Colonic mucosa (tissue), 4 donors: ENCODE results near the gene ELP2. TPM values are rescaled to one million over a fixed set of nuclear protein-coding genes. Genes with fewer than 3 reads are reported as not detected.
A peak's percentile ranks its signal among the peaks of the same experiment; 100 is the strongest.

Source experiments
- DNase-seq: peaks from one replicate; pipeline ENCODE4 v3.0.0-alpha.2; 2020
- H3K27ac ChIP-seq: fragments of 200-600 bp; one replicate; pipeline ENCODE4 v1.8.0; 2021
- H3K27me3 ChIP-seq: fragments of 200-600 bp; one replicate; pipeline ENCODE4 v1.8.0; 2021
- H3K36me3 ChIP-seq: fragments of 200-600 bp; one replicate; pipeline ENCODE4 v1.8.0; 2021
- H3K4me1 ChIP-seq: fragments of 200-600 bp; one replicate; pipeline ENCODE4 v1.8.0; 2021; ENCODE audit warnings: mild to moderate bottlenecking
- H3K4me3 ChIP-seq: fragments of 200-600 bp; one replicate; pipeline ENCODE4 v1.8.0; 2021
- H3K9ac ChIP-seq, 2 donors: one replicate each; pipeline ENCODE4 v1.7.0; 2013; ENCODE audit warnings: control low read depth in 2 of 2, low read depth in 2 of 2, low read length in 2 of 2
- H3K9me3 ChIP-seq: fragments of 200-600 bp; one replicate; pipeline ENCODE4 v1.8.0; 2021
- intact Hi-C: fragments of 100-400 bp; cut with DNase I; formaldehyde crosslinking; loops from one replicate; pipeline ENCODE4 v1.14.1; 2022
- total RNA-seq, 2 donors: library from RNA; stranded (reverse); fragmentation: NEBNext Ultra II Directional in 1 of 2; extraction: Animal tissue kit (Norgen Biotek cat#: 25700) in 1 of 2; gene quantifications; one replicate each; pipeline ENCODE4 v1.2.1, GENCODE V29; 2021
- TF ChIP-seq, protein P1 (sequence below): fragments of 200-600 bp; IDR thresholded peaks from one replicate; pipeline ENCODE4 v1.8.0; 2022; ENCODE audit warnings: antibody characterized with exemption, mild to moderate bottlenecking
- donor health status: healthy.
- donor health status: DM: no; HTN: no; CAD: no.
- donor health status: DM: no; HTN: no; CAD: no.

ELP2 gene
- total RNA-seq, 2 donors from 2014 or later, result 48.3 to 51.6 TPM

DNA sequence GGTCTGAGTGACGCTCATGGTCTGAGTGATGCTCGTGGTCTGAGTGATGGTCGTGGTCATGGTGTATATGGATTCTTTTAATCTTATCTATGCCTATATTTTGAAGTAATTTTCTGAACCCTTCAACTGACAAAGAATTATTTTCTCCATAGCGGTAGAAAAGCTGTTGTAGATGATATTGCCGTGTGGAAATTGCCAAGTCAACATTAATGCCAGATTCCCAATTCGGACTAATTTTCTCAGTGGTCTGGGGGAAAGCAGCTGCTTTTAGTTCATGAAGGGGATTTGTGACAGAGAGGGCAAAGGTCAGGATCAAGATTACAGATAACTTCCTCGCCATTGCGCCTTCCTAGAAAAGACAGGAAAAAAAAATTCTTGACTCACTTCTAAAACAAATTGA, 3.0 kb upstream of the ELP2 start:
- Histone ChIP-seq H3K4me1 (peaks cover 7% of the 10 kb centered on the region), H3K27ac (no peak overlapping the region), H3K36me3 (no peaks in the 10 kb centered on the region), H3K27me3 (no peaks in the 10 kb centered on the region), H3K9ac (no peak overlapping the region), H3K9me3 (no peaks in the 10 kb centered on the region), H3K4me3 (no peak overlapping the region)
- TF ChIP-seq, protein P1, sequence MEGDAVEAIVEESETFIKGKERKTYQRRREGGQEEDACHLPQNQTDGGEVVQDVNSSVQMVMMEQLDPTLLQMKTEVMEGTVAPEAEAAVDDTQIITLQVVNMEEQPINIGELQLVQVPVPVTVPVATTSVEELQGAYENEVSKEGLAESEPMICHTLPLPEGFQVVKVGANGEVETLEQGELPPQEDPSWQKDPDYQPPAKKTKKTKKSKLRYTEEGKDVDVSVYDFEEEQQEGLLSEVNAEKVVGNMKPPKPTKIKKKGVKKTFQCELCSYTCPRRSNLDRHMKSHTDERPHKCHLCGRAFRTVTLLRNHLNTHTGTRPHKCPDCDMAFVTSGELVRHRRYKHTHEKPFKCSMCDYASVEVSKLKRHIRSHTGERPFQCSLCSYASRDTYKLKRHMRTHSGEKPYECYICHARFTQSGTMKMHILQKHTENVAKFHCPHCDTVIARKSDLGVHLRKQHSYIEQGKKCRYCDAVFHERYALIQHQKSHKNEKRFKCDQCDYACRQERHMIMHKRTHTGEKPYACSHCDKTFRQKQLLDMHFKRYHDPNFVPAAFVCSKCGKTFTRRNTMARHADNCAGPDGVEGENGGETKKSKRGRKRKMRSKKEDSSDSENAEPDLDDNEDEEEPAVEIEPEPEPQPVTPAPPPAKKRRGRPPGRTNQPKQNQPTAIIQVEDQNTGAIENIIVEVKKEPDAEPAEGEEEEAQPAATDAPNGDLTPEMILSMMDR, result no peak
- no peak for DNase-seq
- intact Hi-C loops, result no loop called here

DNA sequence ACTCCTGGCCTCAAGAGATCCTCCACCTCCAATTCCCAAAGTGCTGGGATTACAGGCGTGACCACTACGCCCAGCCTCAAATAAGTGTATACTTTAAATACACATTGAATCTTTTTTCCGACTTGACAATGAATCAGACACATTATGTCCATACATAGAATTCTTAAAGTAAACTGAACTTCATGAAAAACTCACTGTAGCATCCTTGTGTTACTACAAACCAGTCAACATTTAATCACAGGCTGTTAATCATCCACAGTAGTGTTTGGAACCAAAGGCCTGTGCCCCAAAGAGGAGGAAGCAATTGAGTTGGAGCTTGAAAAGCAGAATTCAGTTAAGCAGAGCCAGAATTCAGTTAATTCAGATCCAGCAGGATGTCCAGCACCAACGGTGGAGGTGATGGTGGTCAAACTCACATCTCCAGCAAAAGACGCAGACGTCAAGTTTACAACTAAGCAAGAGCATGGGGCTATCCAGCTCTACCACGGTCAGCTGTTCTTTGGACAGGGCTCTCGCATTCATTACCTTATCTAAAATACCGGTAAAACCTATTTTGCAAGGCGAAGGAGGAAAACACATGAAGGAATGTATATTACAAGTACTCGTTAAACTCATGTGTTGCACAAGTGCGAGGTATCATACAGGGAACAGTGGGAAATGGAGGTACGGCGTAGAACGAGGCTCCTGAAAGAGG, 1.7 kb upstream of the ELP2 start:
- Histone ChIP-seq H3K4me3 (peak overlapping the region; percentile 91), H3K36me3 (no peaks in the 10 kb centered on the region), H3K9ac (peak overlapping the region in 1 of 2 donors; percentile 93), H3K27ac (no peak overlapping the region), H3K27me3 (no peaks in the 10 kb centered on the region), H3K9me3 (no peaks in the 10 kb centered on the region), H3K4me1 (peaks cover 7% of the 10 kb centered on the region)
- DNase-seq, result no peak
- TF ChIP-seq, protein P1, result no peak
- intact Hi-C loops, result no loop called here

DNA sequence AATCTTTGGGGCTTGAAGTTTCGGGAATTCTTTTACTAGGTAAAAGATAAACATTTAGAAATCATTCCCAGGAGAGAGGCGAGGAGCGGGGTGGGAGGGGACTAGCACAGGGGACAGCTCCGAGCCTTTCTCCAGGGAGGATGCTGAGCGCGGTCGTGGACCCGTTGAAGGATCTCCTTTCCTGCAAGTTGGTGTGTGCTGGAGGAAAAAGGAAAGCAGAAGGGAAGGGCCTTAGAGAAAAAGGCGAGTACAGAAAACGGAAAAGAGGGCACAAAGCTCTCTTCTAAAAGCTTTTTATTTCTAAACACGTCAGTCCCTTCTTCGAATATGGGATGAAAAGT, 1.2 kb upstream of the ELP2 start:
- peak overlapping the region; percentile 96 for H3K27ac ChIP-seq
- DNase-seq, result peak; percentile 42
- TF ChIP-seq, protein P1, result no peak

DNA sequence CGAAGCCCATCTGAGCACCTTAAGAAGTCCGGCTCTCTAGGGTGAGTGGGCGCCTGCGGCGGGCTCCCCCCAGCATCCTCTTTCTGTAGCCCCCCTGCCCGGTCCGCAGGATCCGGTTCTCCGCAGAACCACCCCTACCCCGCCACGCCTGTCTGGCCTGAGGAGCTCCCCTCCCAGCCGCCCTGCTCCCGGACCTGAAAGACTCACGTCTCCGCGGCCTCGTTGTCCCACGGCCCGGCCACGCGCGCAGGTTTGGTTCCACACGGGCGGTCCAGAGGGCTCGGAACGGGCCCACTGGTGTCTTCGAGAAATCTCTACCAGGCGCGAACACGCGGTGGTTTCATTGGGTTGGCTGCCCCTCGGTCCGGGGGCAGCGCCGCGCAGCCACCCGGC, 796 bp upstream of the ELP2 start:
- Histone ChIP-seq H3K36me3 (no peaks in the 10 kb centered on the region), H3K4me3 (peak overlapping the region; percentile 91), H3K9me3 (no peaks in the 10 kb centered on the region), H3K27me3 (no peaks in the 10 kb centered on the region), H3K4me1 (peaks cover 7% of the 10 kb centered on the region), H3K27ac (peak overlapping the region; percentile 96), H3K9ac (peak overlapping the region; percentile 93 to 96)
- TF ChIP-seq, protein P1, result no peak
- no peak for DNase-seq
- intact Hi-C loops, result no loop called here

More for the DNA sequence above, 1.2 kb upstream of the ELP2 start:
- H3K36me3 ChIP-seq, result no peaks in the 10 kb centered on the region
- peak overlapping the region; percentile 93 to 96 for H3K9ac ChIP-seq
- H3K4me3 ChIP-seq, result peak overlapping the region; percentile 91
- H3K9me3 ChIP-seq, result no peaks in the 10 kb centered on the region
- intact Hi-C loops, result no loop called here
- no peaks in the 10 kb centered on the region for H3K27me3 ChIP-seq
- H3K4me1 ChIP-seq, result peaks cover 7% of the 10 kb centered on the region

DNA sequence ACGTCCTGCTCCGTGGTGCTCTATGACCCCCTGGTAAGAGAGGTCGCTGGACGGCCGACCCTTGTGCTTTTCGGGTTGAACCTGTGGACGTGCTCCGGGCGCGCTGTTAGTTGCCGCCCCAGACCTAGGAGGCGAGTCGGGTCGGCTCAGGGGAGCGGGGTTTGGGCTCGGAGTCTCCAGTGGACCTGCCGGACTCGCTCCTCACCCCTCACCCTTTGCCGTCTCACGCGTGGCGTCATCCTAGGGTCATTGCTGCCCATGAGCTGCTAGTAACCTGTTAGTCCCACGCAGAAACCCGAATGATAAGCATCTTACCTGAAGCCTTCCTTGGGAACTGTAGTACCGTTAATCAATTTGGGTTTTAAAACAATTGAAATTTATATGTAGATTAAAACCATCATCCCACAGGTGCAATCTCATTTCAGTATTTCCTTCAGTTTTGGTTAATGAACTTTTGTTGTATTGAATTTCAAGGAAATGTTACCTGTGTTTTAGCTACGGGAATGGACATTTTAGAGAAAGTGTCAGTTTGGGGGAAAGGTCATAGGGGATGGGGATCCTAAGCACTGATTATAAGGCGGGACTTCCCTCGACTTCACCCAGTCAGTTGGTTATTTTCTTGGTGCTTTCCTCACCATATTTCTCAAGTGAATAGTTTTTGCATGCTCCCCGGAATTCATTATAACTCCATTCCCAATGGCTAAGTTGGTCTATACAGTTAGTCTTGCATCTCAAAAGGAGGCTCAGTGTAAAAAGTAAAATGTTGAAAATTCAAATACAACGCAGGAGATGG, 536 bp downstream of the ELP2 start:
- Histone ChIP-seq H3K27me3 (no peaks in the 10 kb centered on the region), H3K4me3 (peak overlapping the region; percentile 91), H3K9ac (peak overlapping the region; percentile 93 to 96), H3K36me3 (no peaks in the 10 kb centered on the region), H3K27ac (peak overlapping the region; percentile 96), H3K9me3 (no peaks in the 10 kb centered on the region), H3K4me1 (peaks cover 7% of the 10 kb centered on the region)
- intact Hi-C loops, result loop anchor here (5.0 kb wide), 1 partner anchor 52 kb away; no protein-coding TSS in a partner anchor
- TF ChIP-seq, protein P1, result no peak
- DNase-seq, result no peak
